ENCODE measurements around the gene KCNK13. TPM values are rescaled to one million over a fixed set of nuclear protein-coding genes. Genes with fewer than 3 reads are reported as not detected.
A peak's percentile ranks its signal among the peaks of the same experiment; 100 is the strongest.
"Not testable (repeated sequence)": the region's sequence is repeated elsewhere in the genome, so short reads cannot be mapped to it uniquely, and the experiment has no call there.

KCNK13 gene
- not detected for total RNA-seq

DNA sequence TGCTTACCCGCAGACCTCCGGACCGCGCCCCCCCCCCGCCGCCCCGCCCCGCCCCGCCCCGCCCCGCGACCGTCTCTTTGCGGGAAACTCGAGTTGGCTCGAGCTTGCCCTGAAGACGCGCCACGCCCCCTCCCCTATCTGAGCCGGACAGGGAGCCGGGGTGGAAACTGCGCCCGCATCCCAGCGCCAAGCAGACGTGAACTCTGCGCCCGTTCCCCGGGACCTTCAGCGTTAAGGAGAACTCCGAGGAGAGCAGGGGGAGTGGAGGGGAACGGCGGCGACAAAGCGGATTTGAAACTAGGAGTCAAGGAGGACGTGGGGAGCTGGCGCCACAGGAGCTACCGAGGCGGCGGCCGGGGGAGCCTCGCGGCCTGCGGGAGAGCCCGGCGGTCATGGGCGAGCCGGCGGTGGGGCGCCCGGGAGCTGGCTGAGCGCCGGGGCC is at the start of gene KCNK13:
Gene KCNK13, plus strand, starts transcription at position 310 of the 442 bp plus-strand sequence. CDS start 212 bp downstream, outside the sequence.
- H3K4me3 Mint-ChIP-seq: peak within 1 kb of the TSS; percentile 74
- CTCF ChIA-PET: interaction anchor here (0.8 to 2.2 kb wide), 2 partner anchors 87 to 122 kb away, joined by 4 to 10 read pairs; no protein-coding TSS in a partner anchor
- peaks cover 14% of the 10 kb centered on the region for H3K4me1 Mint-ChIP-seq (ENCODE audit: low read depth)
- no peaks in the 10 kb centered on the region for H3K9me3 Mint-ChIP-seq
- H3K27me3 Mint-ChIP-seq (ENCODE audit: low read depth): peaks cover 53% of the 10 kb centered on the region
- no peak within 1 kb of the TSS for H3K27ac Mint-ChIP-seq
- H3K36me3 Mint-ChIP-seq (ENCODE audit: low read depth): no peaks in the 10 kb centered on the region
- intact Hi-C loops (cut with micrococcal nuclease): loop anchor here (2.0 kb wide), 2 partner anchors 89 to 173 kb away; no protein-coding TSS in a partner anchor
- no peak for DNase-seq

DNA sequence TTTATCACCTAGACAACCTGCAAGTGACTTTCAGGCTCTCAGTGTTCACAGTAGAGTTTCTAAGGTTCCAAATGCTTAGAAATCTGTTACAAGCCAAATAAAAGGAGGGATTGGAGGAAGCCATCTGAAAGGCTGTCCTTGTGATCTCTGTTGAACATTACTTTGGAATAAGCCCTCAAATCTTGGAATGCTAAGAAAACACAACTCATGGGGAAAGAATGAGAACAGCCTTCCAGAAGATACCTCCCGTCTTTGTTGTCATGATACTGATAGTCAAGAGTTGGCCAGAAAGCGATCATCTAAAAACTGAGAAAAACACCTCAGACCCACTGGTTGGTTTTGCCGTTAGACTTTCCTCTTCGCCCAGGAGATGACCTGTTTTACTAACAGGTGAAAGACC is 44.4 kb upstream of the KCNK13 start:
- peaks cover 63% of the 10 kb centered on the region for H3K36me3 Mint-ChIP-seq (ENCODE audit: low read depth)
- H3K9me3 Mint-ChIP-seq: no peaks in the 10 kb centered on the region
- intact Hi-C loops (cut with micrococcal nuclease): no loop called here
- H3K27me3 Mint-ChIP-seq (ENCODE audit: low read depth): no peaks in the 10 kb centered on the region
- CTCF ChIA-PET: interaction anchor here (0.6 kb wide), 1 partner anchor 48 kb away, joined by 5 read pairs; no protein-coding TSS in a partner anchor
- H3K4me1 Mint-ChIP-seq (ENCODE audit: low read depth): peaks cover 2% of the 10 kb centered on the region
- no peak overlapping the region for H3K4me3 Mint-ChIP-seq
- no peak for DNase-seq
- H3K27ac Mint-ChIP-seq: no peak overlapping the region

DNA sequence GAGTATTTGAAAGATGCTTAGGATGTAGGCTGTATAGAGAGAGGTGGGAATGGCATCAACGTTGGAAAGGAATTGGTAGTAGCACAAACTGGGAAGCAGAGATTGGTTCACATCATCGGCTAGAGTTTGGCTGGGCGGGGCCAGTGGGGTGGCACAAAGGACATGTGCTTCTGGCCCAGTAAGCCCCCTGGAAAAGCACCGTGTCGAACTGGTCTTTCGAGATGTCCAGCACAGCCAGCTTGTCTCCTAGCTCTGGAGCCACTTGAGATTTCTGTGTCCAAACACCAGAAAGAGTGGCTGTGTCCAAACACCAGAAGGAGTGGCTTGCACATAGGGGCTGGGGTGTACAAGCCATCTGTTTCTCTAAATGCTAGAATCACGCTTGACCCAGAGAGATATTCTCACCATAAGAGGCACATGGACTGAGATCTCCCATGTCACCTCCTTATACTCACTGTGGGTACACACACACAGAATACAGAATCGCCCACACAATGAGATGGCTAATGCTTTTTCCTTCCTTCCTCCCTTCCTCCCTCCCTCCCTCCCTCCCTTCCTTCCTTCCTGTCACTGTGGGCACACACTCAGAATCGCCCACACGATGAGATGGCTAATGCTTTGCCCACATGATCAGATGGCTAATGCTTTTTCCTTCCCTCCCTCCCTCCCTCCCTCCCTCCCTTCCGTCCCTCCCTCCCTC is 41.8 kb upstream of the KCNK13 start:
- CTCF ChIA-PET: interaction anchor here (1.7 kb wide), 1 partner anchor 47 kb away, joined by 9 read pairs; no protein-coding TSS in a partner anchor
- no peaks in the 10 kb centered on the region for H3K9me3 Mint-ChIP-seq
- no peak overlapping the region for H3K4me3 Mint-ChIP-seq
- peaks cover 2% of the 10 kb centered on the region for H3K4me1 Mint-ChIP-seq (ENCODE audit: low read depth)
- DNase-seq: no peak
- no peak overlapping the region for H3K27ac Mint-ChIP-seq
- H3K36me3 Mint-ChIP-seq (ENCODE audit: low read depth): peaks cover 68% of the 10 kb centered on the region
- H3K27me3 Mint-ChIP-seq (ENCODE audit: low read depth): no peaks in the 10 kb centered on the region
- intact Hi-C loops (cut with micrococcal nuclease): no loop called here

DNA sequence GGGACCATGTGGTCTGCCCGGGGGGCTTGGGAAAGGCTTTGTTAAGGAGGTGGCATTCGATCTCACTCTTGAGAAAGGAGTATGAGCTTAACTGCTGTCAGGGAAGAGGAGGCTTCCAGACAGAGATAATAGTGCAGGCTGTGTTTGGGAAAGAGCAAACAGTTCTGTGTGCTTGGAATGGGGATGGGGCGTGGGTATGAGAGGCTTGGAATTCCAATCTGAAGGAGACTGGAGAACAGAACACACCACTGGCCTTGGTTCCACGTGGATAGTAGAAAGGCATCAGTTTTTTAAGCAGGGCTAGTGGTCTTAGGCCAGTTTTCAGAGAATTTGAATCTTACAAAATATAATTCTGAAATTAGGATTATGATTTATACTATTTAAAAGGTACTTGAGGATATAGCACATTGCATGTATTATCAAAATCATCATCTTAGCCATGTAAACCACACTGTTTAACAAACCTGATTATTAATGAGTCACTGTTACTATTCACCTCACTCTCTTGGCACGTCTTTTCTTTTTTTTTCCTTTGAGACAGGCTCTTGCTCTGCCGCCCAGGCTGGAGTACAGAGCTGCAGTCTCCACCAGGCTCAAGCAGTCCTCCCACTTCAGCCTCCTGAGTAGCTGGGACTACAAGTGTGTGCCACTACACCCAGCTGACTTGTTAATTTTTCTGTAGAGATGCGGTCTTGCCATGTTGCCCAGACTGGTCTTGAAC is 38.5 kb upstream of the KCNK13 start:
- Mint-ChIP-seq H3K4me1 (ENCODE audit: low read depth) (peaks cover 2% of the 10 kb centered on the region), H3K4me3 (no peak overlapping the region), H3K27me3 (ENCODE audit: low read depth) (no peaks in the 10 kb centered on the region), H3K27ac (no peak overlapping the region), H3K9me3 (peaks cover 2% of the 10 kb centered on the region), H3K36me3 (ENCODE audit: low read depth) (peaks cover 67% of the 10 kb centered on the region)
- CTCF ChIA-PET: no interaction called here
- intact Hi-C loops (cut with micrococcal nuclease): no loop called here
- DNase-seq: no peak

DNA sequence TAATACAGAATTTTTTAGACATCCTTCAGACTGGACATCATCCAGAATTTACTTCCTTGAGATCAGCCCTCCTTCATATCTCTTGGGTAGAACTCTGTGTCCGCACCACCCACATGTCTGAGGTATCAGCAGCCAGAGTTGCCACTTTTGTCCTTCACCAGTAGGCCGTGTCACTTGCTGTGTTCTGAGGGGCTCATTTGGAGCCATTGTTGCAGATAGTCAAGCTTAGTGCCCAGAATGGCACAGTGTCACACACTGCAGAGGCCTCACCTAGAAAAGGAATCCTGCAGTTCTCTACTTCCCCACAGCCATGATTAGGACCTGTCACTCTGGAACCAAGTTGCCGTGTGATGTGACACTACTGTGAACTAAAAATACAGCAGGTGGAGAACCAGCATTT is 36.9 kb upstream of the KCNK13 start:
- peaks cover 2% of the 10 kb centered on the region for H3K9me3 Mint-ChIP-seq
- CTCF ChIA-PET: no interaction called here
- intact Hi-C loops (cut with micrococcal nuclease): no loop called here
- peaks cover 2% of the 10 kb centered on the region for H3K4me1 Mint-ChIP-seq (ENCODE audit: low read depth)
- H3K36me3 Mint-ChIP-seq (ENCODE audit: low read depth): peaks cover 61% of the 10 kb centered on the region
- no peaks in the 10 kb centered on the region for H3K27me3 Mint-ChIP-seq (ENCODE audit: low read depth)
- no peak overlapping the region for H3K4me3 Mint-ChIP-seq
- DNase-seq: no peak
- no peak overlapping the region for H3K27ac Mint-ChIP-seq

DNA sequence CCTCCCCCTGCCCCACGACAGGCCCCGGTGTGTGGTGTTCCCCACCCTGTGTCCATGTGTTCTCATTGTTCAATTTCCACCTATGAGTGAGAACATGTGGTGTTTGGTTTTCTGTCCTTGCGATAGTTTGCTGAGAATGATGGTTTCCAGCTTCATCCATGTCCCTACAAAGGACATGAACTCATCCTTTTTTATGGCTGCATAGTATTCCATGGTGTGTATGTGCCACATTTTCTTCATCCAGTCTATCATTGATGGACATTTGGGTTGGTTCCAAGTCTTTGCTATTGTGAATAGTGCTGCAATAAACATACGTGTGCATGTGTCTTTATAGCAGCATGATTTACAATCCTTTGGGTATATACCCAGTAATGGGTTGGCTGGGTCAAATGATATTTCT is 35.2 kb upstream of the KCNK13 start:
- H3K9me3 Mint-ChIP-seq; H3K4me3 Mint-ChIP-seq; DNase-seq; H3K27ac Mint-ChIP-seq; intact Hi-C loops (cut with micrococcal nuclease); CTCF ChIA-PET; H3K4me1 Mint-ChIP-seq (ENCODE audit: low read depth); H3K27me3 Mint-ChIP-seq (ENCODE audit: low read depth): not testable (repeated sequence)
- peaks cover 61% of the 10 kb centered on the region for H3K36me3 Mint-ChIP-seq (ENCODE audit: low read depth)

DNA sequence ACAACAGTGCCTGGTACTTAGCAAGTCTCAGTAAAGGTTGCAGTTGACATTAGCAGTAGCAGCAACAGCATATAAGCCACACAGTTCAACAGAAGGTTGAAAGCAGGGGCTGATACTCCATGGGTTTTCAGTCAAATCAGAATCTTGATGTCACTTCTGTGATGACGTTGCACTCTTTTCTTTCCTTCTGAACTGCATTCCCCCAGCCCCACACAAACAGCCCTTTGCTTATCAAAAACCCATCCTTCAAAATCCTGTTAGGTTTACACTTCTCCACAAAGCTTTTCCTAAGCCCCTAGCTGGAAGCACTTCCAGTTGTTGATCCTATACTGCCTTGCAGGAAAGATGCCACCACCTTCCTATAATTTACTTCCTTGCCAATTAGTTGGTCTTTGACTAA is 34.0 kb upstream of the KCNK13 start:
- DNase-seq: no peak
- intact Hi-C loops (cut with micrococcal nuclease): no loop called here
- peaks cover 62% of the 10 kb centered on the region for H3K36me3 Mint-ChIP-seq (ENCODE audit: low read depth)
- H3K27me3 Mint-ChIP-seq (ENCODE audit: low read depth): no peaks in the 10 kb centered on the region
- CTCF ChIA-PET: no interaction called here
- no peak overlapping the region for H3K4me3 Mint-ChIP-seq
- H3K9me3 Mint-ChIP-seq: peaks cover 2% of the 10 kb centered on the region
- no peak overlapping the region for H3K27ac Mint-ChIP-seq
- H3K4me1 Mint-ChIP-seq (ENCODE audit: low read depth): no peaks in the 10 kb centered on the region

DNA sequence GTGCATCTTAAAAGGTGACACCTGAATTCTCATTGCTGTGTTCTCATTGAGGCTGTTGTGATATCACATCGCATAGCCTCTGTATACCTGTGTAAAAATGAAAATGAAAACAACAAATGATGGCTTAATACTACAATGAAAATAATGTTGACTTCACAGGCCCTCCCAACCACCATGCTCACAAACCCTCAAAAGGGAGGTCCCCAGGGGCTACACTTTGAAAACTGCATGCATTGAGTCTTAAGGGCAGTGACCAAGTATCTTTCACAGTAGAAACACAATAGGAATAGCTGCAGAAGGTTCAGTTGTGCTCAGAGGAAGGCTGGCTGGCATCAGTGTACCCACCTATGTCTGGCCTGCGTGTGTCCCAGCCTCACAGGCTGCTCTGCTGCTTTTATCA is 27.6 kb upstream of the KCNK13 start:
- H3K4me3 Mint-ChIP-seq: no peak overlapping the region
- DNase-seq: no peak
- peaks cover 57% of the 10 kb centered on the region for H3K36me3 Mint-ChIP-seq (ENCODE audit: low read depth)
- H3K27ac Mint-ChIP-seq: no peak overlapping the region
- intact Hi-C loops (cut with micrococcal nuclease): no loop called here
- H3K27me3 Mint-ChIP-seq (ENCODE audit: low read depth): no peaks in the 10 kb centered on the region
- H3K4me1 Mint-ChIP-seq (ENCODE audit: low read depth): peaks cover 2% of the 10 kb centered on the region
- no peaks in the 10 kb centered on the region for H3K9me3 Mint-ChIP-seq
- CTCF ChIA-PET: interaction anchor here (1.6 kb wide), 1 partner anchor 60 kb away, joined by 3 read pairs; no protein-coding TSS in a partner anchor

DNA sequence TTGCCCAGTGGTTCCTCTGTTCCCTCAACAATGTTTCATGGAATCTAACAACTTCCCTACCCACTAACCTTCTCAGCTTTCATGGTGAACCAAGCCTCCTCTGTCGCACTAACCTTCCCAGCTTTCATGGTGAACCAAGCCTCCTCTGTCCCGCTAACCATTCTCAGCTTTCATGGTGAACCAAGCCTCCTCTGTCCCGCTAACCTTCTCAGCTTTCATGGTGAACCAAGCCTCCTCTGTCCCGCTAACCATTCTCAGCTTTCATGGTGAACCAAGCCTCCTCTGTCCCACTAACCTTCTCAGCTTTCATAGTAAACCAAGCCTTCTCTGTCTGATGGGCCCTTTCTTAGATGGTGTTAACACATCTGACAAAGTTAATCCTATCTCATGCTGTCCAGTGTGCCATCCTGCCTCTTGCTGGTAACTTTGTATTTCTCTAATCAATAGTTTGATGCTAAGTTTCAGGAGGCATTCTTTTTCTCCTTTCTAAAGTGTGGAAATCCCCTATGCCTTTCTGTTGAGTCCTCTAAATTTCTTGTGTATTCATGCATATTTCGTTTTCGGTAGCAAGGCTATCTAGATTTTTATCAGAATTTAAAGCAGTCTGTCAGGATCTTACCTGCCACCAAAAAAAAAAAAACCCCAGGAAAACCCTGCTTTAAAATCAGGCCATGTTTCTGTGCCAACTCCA is 26.8 kb upstream of the KCNK13 start:
- no peak overlapping the region for H3K4me3 Mint-ChIP-seq

DNA sequence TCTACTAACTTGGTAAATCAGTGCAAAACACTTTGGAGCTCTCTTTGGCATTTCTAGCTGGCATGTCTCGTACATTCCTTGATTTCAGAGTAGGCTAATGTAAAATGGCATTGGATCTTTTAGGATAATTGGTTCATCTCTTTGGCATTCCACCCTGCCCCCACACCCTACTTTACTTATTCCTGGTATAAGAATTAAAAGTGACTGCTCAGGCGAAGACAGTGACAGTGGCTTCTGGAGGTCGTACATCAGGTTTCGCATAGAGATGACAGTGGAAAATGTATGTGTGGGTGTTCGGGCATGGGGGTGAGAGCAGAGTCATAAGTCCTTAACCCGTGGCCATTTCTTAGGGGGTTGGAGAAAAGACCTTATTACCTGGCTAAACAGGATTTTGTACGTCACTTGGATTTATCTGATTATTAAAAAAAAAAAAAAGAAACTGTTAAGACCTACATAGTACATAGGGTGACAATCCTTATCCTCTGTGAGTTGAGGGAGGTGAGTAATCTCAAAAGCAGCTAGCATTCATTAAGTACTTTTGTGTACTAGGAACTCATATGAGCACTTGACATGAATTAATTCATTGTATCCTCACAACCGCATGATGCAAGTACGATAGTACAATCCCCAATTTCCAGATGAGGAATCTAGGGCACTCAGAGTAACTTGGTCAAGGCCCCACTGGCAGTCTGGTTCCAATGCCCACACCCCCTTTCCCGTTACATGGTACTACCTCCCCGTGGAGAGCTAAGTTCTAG is 22.4 kb upstream of the KCNK13 start:
- Mint-ChIP-seq H3K36me3 (ENCODE audit: low read depth) (peaks cover 57% of the 10 kb centered on the region), H3K27ac (no peak overlapping the region), H3K4me3 (no peak overlapping the region), H3K27me3 (ENCODE audit: low read depth) (no peaks in the 10 kb centered on the region), H3K9me3 (no peaks in the 10 kb centered on the region), H3K4me1 (ENCODE audit: low read depth) (peaks cover 9% of the 10 kb centered on the region)
- DNase-seq: no peak
- CTCF ChIA-PET: interaction anchor here (0.7 kb wide), 1 partner anchor 66 kb away, joined by 3 read pairs; no protein-coding TSS in a partner anchor
- intact Hi-C loops (cut with micrococcal nuclease): no loop called here

More for the DNA sequence above, 26.8 kb upstream of the KCNK13 start:
- Mint-ChIP-seq H3K36me3 (ENCODE audit: low read depth) (peaks cover 62% of the 10 kb centered on the region), H3K4me1 (ENCODE audit: low read depth) (peaks cover 4% of the 10 kb centered on the region), H3K9me3 (no peaks in the 10 kb centered on the region), H3K27me3 (ENCODE audit: low read depth) (no peaks in the 10 kb centered on the region), H3K27ac (peak overlapping the region; percentile 65)
- CTCF ChIA-PET: interaction anchor here (1.6 kb wide), 1 partner anchor 61 kb away, joined by 3 read pairs; no protein-coding TSS in a partner anchor
- no peak for DNase-seq
- intact Hi-C loops (cut with micrococcal nuclease): no loop called here

DNA sequence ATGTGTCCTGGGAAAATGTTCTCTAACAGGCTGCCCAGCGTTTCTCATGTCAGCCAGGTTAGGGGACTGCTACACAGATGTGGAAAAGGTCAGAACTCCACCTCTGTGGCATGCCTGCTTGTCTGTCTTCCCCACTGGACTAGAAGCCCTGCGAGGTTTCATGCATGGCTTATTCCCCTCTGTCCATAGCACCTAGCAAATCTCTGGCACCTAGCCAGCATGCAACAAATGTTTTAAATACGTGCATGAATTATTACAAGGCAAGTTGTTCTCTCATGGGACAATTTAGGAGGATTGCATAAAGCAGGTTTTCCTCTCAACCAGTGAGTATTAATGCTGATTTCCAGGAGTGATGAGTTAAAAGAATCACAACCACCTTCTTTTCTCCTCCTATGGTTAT is 21.4 kb upstream of the KCNK13 start:
- Mint-ChIP-seq H3K27me3 (ENCODE audit: low read depth) (no peaks in the 10 kb centered on the region), H3K36me3 (ENCODE audit: low read depth) (peaks cover 55% of the 10 kb centered on the region), H3K4me3 (no peak overlapping the region), H3K9me3 (no peaks in the 10 kb centered on the region), H3K4me1 (ENCODE audit: low read depth) (peaks cover 7% of the 10 kb centered on the region), H3K27ac (no peak overlapping the region)
- intact Hi-C loops (cut with micrococcal nuclease): no loop called here
- no peak for DNase-seq
- CTCF ChIA-PET: no interaction called here
